ENCODE results near the gene LINGO3. TPM values are rescaled to one million over a fixed set of nuclear protein-coding genes. Genes with fewer than 3 reads are reported as not detected.

Gene LINGO3
- polyA plus RNA-seq, 3 donors = 0.11 TPM; not detected in 2

- DNase-seq (ENCODE audit: extremely low read depth in 1 of 11, low read depth in 9 of 11, low spot score in 4 of 11) = peak in 1 of 11 donors; percentile 52
These were observed 34.4 kb downstream of the LINGO3 start for GRCh38 chr19:2273356-2274184.

GRCh38 chr19:2271234-2272103 lies 36.5 kb downstream of the LINGO3 start:
- DNase-seq (ENCODE audit: extremely low read depth in 1 of 11, low read depth in 9 of 11, low spot score in 4 of 11) = no peak

DNA sequence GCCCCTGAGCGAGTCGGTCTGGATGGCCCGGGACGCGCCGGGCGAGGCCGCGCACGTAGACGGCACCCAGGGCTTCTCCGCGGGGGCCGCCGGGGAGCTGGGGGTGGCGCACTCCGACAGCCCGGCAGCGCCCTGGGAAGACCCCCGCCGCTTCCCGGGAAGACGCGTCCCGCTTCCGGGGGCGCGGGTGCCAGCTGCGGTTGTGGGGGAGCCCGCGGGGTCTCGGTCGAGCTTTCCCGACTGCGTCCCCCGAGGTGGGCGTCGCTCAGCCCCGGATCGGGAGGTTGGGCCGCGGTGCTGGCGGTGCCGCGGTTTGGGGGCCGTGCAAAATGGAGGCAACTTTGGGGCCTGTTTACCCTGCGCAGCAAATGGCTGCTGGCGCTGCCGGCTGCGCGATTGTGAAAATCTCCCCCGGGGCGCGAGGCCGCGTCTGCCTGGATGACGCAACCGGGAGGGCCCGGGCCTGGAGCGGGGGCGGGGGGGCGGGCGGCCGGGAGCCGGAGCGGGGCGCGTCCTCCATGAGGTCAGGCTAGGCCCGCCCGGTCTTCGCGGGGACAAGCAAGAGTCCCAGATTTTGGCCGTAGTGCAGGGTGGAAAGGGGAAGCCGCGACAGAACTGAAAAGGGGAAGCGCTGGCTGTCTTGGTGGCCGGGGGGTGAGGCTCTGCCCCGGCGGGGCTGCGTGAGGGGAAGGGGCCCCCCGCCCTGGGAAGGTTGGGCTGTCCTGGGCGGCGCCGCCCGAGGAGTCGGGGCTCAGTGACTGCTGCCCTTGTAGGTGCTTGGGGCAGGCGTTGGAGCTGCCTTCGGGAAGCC lies 37.3 kb downstream of the LINGO3 start:
- DNase-seq (ENCODE audit: extremely low read depth in 1 of 11, low read depth in 9 of 11, low spot score in 4 of 11) = no peak

DNA sequence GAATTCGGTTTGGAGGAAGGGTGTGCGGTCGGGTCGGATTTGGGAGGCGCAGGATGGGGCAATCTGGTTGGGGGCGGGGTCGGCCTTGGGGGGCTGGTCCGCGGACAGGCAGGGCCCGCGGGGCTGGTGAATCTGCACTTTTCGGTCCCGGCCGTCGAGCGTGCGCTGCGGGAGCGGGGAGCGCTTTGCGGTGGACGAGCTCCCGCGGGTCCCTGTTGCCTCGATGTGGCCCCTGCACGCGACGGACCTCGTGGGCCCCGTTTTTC lies 37.9 kb downstream of the LINGO3 start:
- DNase-seq (ENCODE audit: extremely low read depth in 1 of 11, low read depth in 9 of 11, low spot score in 4 of 11) = no peak

GRCh38 chr19:2269244-2270156 lies 38.5 kb downstream of the LINGO3 start:
- DNase-seq (ENCODE audit: extremely low read depth in 1 of 11, low read depth in 9 of 11, low spot score in 4 of 11) = peak; percentile 85 to 97 (median 93)

- no peak for DNase-seq (ENCODE audit: extremely low read depth in 1 of 11, low read depth in 9 of 11, low spot score in 4 of 11)
These were observed 39.1 kb downstream of the LINGO3 start for GRCh38 chr19:2268861-2269243.

DNA sequence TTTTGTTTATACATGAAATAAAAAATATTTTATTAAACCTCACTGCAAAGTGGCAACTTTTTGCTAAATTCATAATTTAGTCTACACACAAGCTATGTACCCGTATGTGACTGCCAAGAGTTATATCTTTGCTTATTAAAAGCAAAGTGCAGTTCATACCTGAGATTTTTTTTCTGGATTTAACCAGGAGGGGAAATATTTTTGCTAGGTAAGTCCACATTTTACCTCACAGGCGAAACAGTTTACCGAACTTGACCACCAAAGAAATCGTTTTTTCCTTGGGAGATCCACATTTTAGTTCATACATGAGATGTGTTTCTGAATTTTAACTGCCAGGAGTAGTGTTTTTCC lies 39.5 kb downstream of the LINGO3 start:
- DNase-seq (ENCODE audit: extremely low read depth in 1 of 11, low read depth in 9 of 11, low spot score in 4 of 11) = no peak

- DNase-seq (ENCODE audit: extremely low read depth in 1 of 11, low read depth in 9 of 11, low spot score in 4 of 11) = no peak
These were observed 41.6 kb downstream of the LINGO3 start for GRCh38 chr19:2266183-2266993.

DNA sequence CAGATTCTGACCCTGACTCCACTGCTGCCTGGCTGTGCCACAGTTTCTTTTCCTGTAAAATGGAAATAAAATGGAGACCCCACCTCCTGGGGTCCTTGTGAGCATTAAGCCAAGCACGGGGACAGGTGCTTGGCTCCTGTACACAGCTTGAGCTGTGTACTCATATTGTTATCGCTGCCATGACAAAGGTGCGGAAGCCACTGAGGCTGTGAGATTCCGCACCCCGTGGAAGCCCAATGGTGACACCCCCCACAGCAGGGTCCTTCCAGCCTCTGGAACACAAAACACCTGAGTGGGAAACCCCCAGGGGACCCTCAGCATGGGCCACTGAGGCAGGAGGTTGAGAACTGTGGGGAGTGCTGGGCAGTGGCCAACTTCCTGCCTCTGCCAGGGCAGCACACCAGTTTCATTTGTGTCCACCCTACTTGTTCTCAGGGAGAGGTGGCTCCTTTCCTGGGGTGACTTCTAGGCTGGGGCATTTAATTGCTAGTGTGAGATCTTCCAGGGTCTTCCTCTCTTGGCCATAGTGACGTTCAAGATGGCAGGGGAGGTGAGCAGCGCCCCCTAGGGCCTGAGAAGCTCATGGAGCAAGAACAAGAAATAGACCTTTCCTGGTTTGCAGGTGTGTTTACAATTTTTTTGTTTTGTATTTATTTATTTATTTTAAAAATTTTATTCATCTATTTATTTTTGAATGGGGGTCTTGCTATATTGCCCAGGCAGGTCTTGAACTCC lies 46.3 kb downstream of the LINGO3 start:
- DNase-seq (ENCODE audit: extremely low read depth in 1 of 11, low read depth in 9 of 11, low spot score in 4 of 11) = no peak

- no peak for DNase-seq (ENCODE audit: extremely low read depth in 1 of 11, low read depth in 9 of 11, low spot score in 4 of 11)
These were observed 47.6 kb downstream of the LINGO3 start for GRCh38 chr19:2260341-2260805.

DNA sequence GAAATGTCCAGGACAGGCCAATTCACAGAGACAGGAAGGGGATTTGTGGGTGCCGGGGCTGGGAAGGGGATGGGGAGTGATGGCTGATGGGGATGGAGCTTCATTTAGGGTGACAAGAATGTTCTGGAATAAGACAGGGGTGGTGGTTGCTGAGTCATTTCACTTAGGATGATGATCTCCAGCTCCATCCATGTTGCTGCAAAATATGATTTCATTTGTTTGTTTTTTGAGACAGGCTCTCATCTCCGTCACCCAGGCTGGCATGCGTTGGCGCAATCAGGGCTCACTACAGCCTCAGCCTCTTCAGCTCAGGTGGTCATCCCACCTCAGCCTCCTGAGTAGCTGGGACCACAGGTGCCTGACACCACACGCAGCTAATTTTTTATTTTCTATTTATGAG lies 48.6 kb downstream of the LINGO3 start:
- no peak for DNase-seq (ENCODE audit: extremely low read depth in 1 of 11, low read depth in 9 of 11, low spot score in 4 of 11)

Other genes starting within 250 kb of the LINGO3 start
- gene MOB3A, start 211.8 kb downstream of the LINGO3 start, polyA plus RNA-seq (ENCODE audit: insufficient read length in 3 of 3) = 10 to 100 TPM; 21.7 to 27.8 (median 26.8) TPM
- 1 to 10 TPM; 6.3 to 9.3 (median 8.6) TPM for gene IZUMO4, start 211.2 kb downstream of the LINGO3 start, polyA plus RNA-seq (ENCODE audit: insufficient read length in 3 of 3)
- gene AP3D1, start 156.6 kb downstream of the LINGO3 start, polyA plus RNA-seq (ENCODE audit: insufficient read length in 3 of 3) = 100 to 1,000 TPM; 106 to 126 (median 120) TPM
- 10 to 100 TPM; 27.1 to 38.5 (median 31.5) TPM for gene DOT1L, start 144.2 kb downstream of the LINGO3 start, polyA plus RNA-seq (ENCODE audit: insufficient read length in 3 of 3)
- 10 to 100 TPM; 54.6 to 81.6 (median 79.2) TPM for gene PLEKHJ1, start 71.8 kb downstream of the LINGO3 start, polyA plus RNA-seq (ENCODE audit: insufficient read length in 3 of 3)
- 10 to 100 TPM; 63.2 to 93.5 (median 83.5) TPM for gene SF3A2, start 71.3 kb downstream of the LINGO3 start, polyA plus RNA-seq (ENCODE audit: insufficient read length in 3 of 3)
- gene AMH, start 58.8 kb downstream of the LINGO3 start, polyA plus RNA-seq (ENCODE audit: insufficient read length in 3 of 3) = 1 to 10 TPM in 2 of 3 donors, under 1 TPM in 1; 0.28 to 4.1 (median 2.8) TPM
- gene JSRP1, start 51.7 kb downstream of the LINGO3 start, polyA plus RNA-seq (ENCODE audit: insufficient read length in 3 of 3) = 1 to 10 TPM in 1 of 3 donors, under 1 TPM in 2; 0.56 to 1.3 (median 0.59) TPM
- under 1 TPM; 0.09 to 0.17 (median 0.12) TPM for gene PEAK3, start 26.0 kb downstream of the LINGO3 start, polyA plus RNA-seq (ENCODE audit: insufficient read length in 3 of 3)
- gene LSM7, start 20.4 kb upstream of the LINGO3 start, polyA plus RNA-seq (ENCODE audit: insufficient read length in 3 of 3) = 100 to 1,000 TPM in 1 of 3 donors, 10 to 100 TPM in 2; 71.4 to 119 (median 87.8) TPM
- gene SPPL2B, start 20.5 kb upstream of the LINGO3 start, polyA plus RNA-seq (ENCODE audit: insufficient read length in 3 of 3) = 100 to 1,000 TPM in 1 of 3 donors, 10 to 100 TPM in 2; 52.5 to 129 (median 80.4) TPM
- under 1 TPM; 0.30 to 0.64 (median 0.45) TPM for gene TMPRSS9, start 52.1 kb upstream of the LINGO3 start, polyA plus RNA-seq (ENCODE audit: insufficient read length in 3 of 3)
- 100 to 1,000 TPM in 1 of 3 donors, 10 to 100 TPM in 2; 56.2 to 107 (median 92.3) TPM for gene TIMM13, start 119.4 kb upstream of the LINGO3 start, polyA plus RNA-seq (ENCODE audit: insufficient read length in 3 of 3)
- gene LMNB2, start 148.8 kb upstream of the LINGO3 start, polyA plus RNA-seq (ENCODE audit: insufficient read length in 3 of 3) = 10 to 100 TPM; 56.1 to 93.3 (median 60.4) TPM
- 10 to 100 TPM; 11.2 to 16.2 (median 11.3) TPM for gene GADD45B, start 168.0 kb upstream of the LINGO3 start, polyA plus RNA-seq (ENCODE audit: insufficient read length in 3 of 3)

Data from renal cortex interstitium (tissue), 11 donors.